ENCODE data around the gene TRIM33.
"Not testable (repeated sequence)": the region's sequence is repeated elsewhere in the genome, so short reads cannot be mapped to it uniquely, and the experiment has no call there.

The TRIM33 gene

DNA sequence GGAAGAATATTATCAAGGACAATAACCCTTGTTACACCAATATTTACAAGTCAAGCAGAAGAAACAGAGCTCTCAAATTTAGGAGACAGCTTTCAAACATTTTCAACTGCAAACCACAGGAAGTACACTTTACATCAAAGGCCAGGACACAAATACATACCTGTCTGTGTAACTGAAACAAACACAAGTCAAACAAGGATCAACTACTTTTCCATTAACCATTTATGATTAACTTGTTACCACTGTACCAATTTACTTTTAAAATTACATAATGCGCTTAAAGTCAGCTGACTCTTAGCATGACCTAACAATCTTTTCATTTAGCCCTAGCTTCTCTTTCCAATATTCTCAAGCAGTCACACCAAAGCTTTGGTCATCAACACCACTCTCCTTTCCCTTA lies 43.5 kb downstream of the TRIM33 start:
- DNase-seq: no peak

GRCh38 chr1:114466334-114467014 lies 44.5 kb downstream of the TRIM33 start:
- DNase-seq: no peak

- DNase-seq: no peak
Measured at GRCh38 chr1:114462963-114463362, 48.0 kb downstream of the TRIM33 start.

DNA sequence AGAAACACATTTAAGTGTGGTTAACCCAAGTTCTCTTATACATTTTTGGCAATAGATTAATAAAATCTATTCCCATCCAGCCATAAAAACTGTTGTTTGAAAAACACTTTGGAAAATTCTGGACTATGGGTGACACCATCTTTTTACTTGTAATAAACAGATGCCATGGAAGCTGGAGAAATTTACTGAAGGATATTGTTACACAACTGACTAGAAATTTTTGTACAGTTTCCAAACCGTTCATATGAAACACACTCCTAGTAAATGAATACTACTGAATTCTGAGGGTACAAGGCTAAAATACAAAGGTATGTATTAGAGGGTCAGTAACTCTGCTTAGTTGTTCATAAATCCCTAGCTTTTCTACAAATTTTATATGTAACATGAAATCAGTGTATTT lies 48.7 kb downstream of the TRIM33 start:
- no peak for DNase-seq

- DNase-seq: no peak
Measured at GRCh38 chr1:114458237-114458777, 52.7 kb downstream of the TRIM33 start.

GRCh38 chr1:114457675-114458236 lies 53.2 kb downstream of the TRIM33 start:
- no peak for DNase-seq

- no peak for DNase-seq
Measured at GRCh38 chr1:114456586-114456985, 54.4 kb downstream of the TRIM33 start.

- DNase-seq: no peak
Measured at GRCh38 chr1:114455102-114455785, 55.8 kb downstream of the TRIM33 start.

GRCh38 chr1:114454539-114454938 lies 56.5 kb downstream of the TRIM33 start:
- DNase-seq: no peak

- no peak for DNase-seq
Measured at GRCh38 chr1:114453361-114453784, 57.6 kb downstream of the TRIM33 start.

DNA sequence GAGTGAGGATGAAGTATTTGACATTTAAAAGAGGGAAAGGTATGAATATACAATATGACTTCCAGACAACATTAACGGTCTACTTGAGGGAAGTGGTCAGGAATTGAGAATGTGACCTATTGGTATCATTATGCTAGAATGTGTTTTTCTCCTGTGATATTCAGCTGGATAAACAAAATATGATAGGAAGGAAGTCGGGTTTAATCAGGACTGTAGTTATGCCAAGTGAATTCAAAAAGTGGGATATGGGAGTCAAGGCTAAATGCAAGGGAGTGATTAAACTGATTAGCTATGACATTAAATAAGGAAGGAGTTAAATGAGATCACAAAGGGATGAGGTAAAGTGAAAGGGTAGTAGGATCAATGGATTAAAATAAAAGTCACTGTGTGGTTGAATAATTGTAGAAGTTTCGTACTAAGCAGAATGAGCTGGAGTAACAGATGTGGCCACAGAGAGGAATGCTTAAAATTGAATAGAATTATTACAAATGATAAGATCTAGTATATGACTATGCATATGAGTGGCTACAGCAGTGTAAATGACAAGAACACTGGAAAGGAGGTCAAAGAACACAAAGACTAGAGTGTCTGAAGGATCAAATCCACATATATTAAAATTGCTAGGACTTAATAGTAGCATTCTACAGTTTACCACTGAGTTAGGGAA lies 62.5 kb downstream of the TRIM33 start:
- DNase-seq: no peak

DNA sequence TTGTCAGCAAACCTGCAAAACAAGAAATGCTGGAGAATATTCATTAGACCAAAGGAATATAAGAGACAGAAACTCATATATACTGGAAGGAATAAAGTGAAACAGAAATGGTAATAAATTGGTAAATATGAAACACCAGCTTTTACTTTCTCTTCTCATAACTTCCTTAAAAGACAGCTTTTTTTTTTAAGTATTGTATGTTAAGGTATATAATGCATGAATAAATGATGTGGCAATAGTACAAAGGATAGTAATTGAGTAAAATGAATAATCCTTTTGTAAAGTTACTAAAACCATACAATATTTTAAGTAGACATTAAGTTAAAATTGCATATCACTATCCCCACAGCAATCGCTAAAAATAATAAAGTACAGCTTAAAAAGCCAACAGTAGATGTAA lies 64.8 kb downstream of the TRIM33 start:
- DNase-seq: no peak

DNA sequence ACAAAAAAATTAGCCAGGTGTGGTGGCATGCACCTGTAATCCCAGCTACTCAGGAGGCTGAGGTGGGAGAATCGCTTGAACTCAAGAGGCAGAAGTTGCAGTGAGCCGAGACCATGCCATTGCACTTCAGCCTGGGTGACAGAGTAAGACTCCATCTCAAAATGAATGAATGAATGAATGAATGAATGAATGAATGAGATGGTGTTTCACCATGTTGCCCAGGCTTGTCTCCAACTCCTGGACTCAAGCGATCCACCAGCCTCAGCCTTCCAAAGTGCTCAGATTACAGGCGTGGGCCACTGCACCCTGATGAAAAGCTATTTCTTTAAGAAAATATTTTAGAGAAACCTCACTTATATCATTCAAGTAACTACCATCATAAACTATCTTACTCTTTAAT lies 67.8 kb downstream of the TRIM33 start:
- DNase-seq: not testable (repeated sequence)

- DNase-seq: no peak
Measured at GRCh38 chr1:114441332-114441731, 69.7 kb downstream of the TRIM33 start.

- no peak for DNase-seq
Measured at GRCh38 chr1:114439369-114439768, 71.6 kb downstream of the TRIM33 start.

GRCh38 chr1:114437812-114438211 lies 73.2 kb downstream of the TRIM33 start:
- DNase-seq: no peak

DNA sequence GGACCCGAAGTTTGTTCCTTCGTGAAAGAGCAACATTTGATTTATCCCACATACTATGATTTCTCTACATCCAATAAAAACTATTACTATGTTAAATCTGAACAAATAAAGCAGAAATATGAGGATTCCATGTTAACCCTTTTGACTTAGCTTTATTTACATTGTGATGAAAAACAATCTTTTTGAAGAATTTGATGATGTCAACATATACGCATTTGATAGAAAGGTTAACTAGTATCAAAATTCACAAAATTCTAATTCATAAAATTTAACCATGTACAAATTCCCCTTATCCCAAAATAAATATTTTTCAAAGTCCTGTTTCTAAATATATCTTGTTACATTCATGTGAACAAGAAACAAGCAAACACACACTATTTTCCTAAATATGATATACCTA lies 74.2 kb downstream of the TRIM33 start:
- DNase-seq: no peak

- DNase-seq: no peak
Measured at GRCh38 chr1:114435088-114435715, 75.8 kb downstream of the TRIM33 start.

DNA sequence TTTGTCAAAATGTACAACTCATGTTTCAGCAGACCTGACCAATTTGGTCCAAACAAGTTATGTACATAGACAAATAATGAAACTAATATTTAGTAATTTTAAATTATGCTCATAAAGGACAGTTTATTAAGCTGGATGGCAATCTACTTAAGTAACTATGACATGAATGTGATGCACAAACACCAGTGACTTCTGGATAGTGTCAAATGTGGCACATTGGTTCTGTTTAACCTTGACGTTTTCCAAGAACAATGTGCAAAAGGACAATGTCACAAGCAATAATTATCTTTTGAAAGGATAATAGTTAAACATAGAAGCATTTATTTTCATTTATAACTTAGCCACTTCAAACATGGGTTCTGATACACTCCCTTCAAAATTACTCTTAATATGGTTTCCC lies 80.0 kb downstream of the TRIM33 start:
- no peak for DNase-seq

GRCh38 chr1:114428083-114428754 lies 82.8 kb downstream of the TRIM33 start:
- no peak for DNase-seq

DNA sequence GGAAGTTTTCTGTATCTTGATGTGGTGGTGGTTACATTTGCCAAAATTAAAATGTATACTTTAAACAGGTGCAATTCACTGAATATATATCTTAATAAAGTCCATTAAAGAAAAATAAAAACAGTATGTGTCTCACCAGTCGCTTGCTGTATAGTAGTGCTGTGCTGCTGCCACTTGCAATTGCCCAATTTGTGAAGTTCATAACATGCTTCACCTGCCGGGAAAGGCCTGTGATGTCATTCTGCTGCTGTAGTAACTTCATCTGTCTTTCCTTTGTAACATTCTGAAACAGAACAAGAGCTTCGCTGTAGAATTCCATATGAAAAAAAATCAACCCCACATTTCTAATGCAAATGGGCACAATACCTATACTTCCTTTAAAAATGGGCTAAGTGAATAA lies 83.4 kb downstream of the TRIM33 start:
- DNase-seq: no peak

Measured in nucleus accumbens (tissue), 56 donors.